ENCODE results near the gene TNFAIP8L2. TPM values are rescaled to one million over a fixed set of nuclear protein-coding genes. Genes with fewer than 3 reads are reported as not detected.
"Not testable (repeated sequence)": the region's sequence is repeated elsewhere in the genome, so short reads cannot be mapped to it uniquely, and the experiment has no call there.

TNFAIP8L2 gene
- total RNA-seq, 1 experiment from 2014 or later, result not detected

DNA sequence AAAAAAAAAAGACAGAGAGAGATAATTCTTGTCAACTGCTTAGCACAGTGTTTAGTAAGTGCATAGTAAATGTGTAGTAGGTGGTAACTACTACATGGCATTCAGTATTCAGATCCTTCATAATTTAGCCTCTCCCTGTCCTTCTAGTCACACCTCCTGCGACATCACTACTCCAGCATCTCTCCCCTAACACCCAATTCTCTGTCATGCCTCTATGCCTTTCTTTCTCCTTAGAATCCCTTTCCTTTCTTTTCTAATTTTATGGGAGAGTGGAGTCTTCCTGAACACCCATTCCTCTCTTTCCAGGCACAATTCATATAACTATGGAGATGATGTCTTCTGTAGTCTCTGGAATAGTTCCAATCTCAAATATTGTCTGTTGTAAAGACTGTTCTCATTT, 37.4 kb downstream of the TNFAIP8L2 start:
- ChIA-PET POLR2A (no interaction called here), CTCF (no interaction called here)
- BruUV-seq (replicated peaks), result no TSS peak
- no peaks in the 10 kb centered on the region for H3K27me3 ChIP-seq (ENCODE audit: control insufficient read depth, insufficient read depth, low read length)
- peaks cover 15% of the 10 kb centered on the region for H3K4me1 ChIP-seq (ENCODE audit: control insufficient read depth, insufficient read depth, low read length)
- peak overlapping the region; percentile 24; the same call in 1 of the 2 replicates for H3K27ac ChIP-seq (ENCODE audit: low read length)
- in situ Hi-C loops (cut with HindIII; ENCODE audit: low pct_unique_long_range_greater_than_20kb, low sequenced_read_pairs), result no loop called here
- no peaks in the 10 kb centered on the region for H3K9me3 ChIP-seq (ENCODE audit: control insufficient read depth, insufficient read depth, low read depth, low read length)
- no peaks in the 10 kb centered on the region; the same call in 1 of the 2 replicates for H3K36me3 ChIP-seq (ENCODE audit: control insufficient read depth, insufficient read depth, low read length)
- H3K4me3 ChIP-seq (ENCODE audit: low read depth in 2 of 2, low read length in 2 of 2), result no peak overlapping the region; a peak in 1 of 4 replicates
- TF ChIP-seq SIN3A (IDR thresholded peaks at IDR 0.05; ENCODE audit: borderline replicate concordance, insufficient read depth, low read depth, low read length), result no peak
- no peak for TF ChIP-seq TCF7L2 (IDR thresholded peaks at IDR 0.05; ENCODE audit: low read depth, low read length)
- intact Hi-C loops (cut with micrococcal nuclease; ENCODE audit: unreplicated experiment), result no loop called here
- no peak for ATAC-seq
- DNase-seq (ENCODE audit: low read depth, low spot score), result no peak

GRCh38 chr1:151194894-151195594, 38.6 kb downstream of the TNFAIP8L2 start:
- ATAC-seq, result peak; percentile 62
- H3K36me3 ChIP-seq (ENCODE audit: control insufficient read depth, insufficient read depth, low read length); in situ Hi-C loops (cut with HindIII; ENCODE audit: low pct_unique_long_range_greater_than_20kb, low sequenced_read_pairs); BruUV-seq (replicated peaks); H3K9me3 ChIP-seq (ENCODE audit: control insufficient read depth, insufficient read depth, low read depth, low read length); H3K27me3 ChIP-seq (ENCODE audit: control insufficient read depth, insufficient read depth, low read length): not testable (repeated sequence)
- CTCF ChIA-PET, result interaction anchor here (0.6 to 1.4 kb wide), 5 partner anchors 12 to 225 kb away, joined by 3 to 14 read pairs (median 6); no protein-coding TSS in a partner anchor
- Histone ChIP-seq H3K27ac (ENCODE audit: low read length) (peak overlapping the region; percentile 97), H3K4me1 (ENCODE audit: control insufficient read depth, insufficient read depth, low read length) (peaks cover 12% of the 10 kb centered on the region; the same call in 1 of the 2 replicates), H3K4me3 (ENCODE audit: low read depth in 2 of 2, low read length in 2 of 2) (peak overlapping the region; percentile 94 to 100)
- POLR2A ChIA-PET, result interaction anchor here (0.6 to 0.8 kb wide), 3 partner anchors 9 to 59 kb away, joined by 3 to 5 read pairs (median 4); partner anchors contain the start of gene PSMD4
- intact Hi-C loops (cut with micrococcal nuclease; ENCODE audit: unreplicated experiment), result loop anchor here (5.0 kb wide), 1 partner anchor 57 kb away; the partner anchor contains the start of gene PSMD4
- peak; percentile 87 for DNase-seq (ENCODE audit: low read depth, low spot score)

- ChIA-PET POLR2A (interaction anchor here (0.8 kb wide), 1 partner anchor 58 kb away, joined by 3 read pairs; the partner anchor contains the start of gene PSMD4), CTCF (interaction anchor here (0.8 to 1.4 kb wide), 2 partner anchors 8 to 56 kb away, joined by 10 to 14 read pairs; no protein-coding TSS in a partner anchor)
- DNase-seq (ENCODE audit: low read depth, low spot score) (peak; percentile 90), ATAC-seq (peak; percentile 67)
- intact Hi-C loops (cut with micrococcal nuclease; ENCODE audit: unreplicated experiment), result loop anchor here (5.0 kb wide), 1 partner anchor 56 kb away; the partner anchor contains the start of gene PSMD4
- no TSS peak for BruUV-seq (replicated peaks)
- H3K27ac ChIP-seq (ENCODE audit: low read length), result peak overlapping the region; percentile 97
- peaks cover 12% of the 10 kb centered on the region; the same call in 1 of the 2 replicates for H3K4me1 ChIP-seq (ENCODE audit: control insufficient read depth, insufficient read depth, low read length)
- in situ Hi-C loops (cut with HindIII; ENCODE audit: low pct_unique_long_range_greater_than_20kb, low sequenced_read_pairs), result no loop called here
- no peaks in the 10 kb centered on the region for H3K27me3 ChIP-seq (ENCODE audit: control insufficient read depth, insufficient read depth, low read length)
- H3K4me3 ChIP-seq (ENCODE audit: low read depth in 2 of 2, low read length in 2 of 2), result peak overlapping the region; percentile 94 to 100
- no peaks in the 10 kb centered on the region; the same call in 1 of the 2 replicates for H3K36me3 ChIP-seq (ENCODE audit: control insufficient read depth, insufficient read depth, low read length)
- no peak for TF ChIP-seq SIN3A (IDR thresholded peaks at IDR 0.05; ENCODE audit: borderline replicate concordance, insufficient read depth, low read depth, low read length)
- no peaks in the 10 kb centered on the region for H3K9me3 ChIP-seq (ENCODE audit: control insufficient read depth, insufficient read depth, low read depth, low read length)
Measured at GRCh38 chr1:151196292-151196800, 39.9 kb downstream of the TNFAIP8L2 start.

DNA sequence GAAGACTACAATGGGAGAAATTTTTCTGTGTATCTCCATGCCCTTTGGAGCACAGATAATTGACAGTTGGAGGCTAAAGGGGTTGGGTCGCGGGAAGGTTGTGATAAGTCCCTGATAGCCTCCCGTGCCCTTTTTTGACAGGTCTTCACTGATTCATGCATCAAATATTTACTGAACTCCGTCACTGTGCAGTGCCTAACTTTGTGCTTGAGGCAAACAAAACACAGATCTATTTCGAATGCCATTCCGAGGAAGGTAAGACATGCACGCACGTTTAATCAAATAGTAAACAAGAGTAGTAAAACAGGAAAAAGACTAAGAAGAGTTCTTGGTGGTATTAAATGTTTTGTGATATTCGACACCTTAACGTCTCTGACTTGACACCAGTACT, 41.4 kb downstream of the TNFAIP8L2 start:
- intact Hi-C loops (cut with micrococcal nuclease; ENCODE audit: unreplicated experiment) (loop anchor here (5.0 kb wide), 1 partner anchor 54 kb away; the partner anchor contains the start of gene PSMD4), in situ Hi-C loops (cut with HindIII; ENCODE audit: low pct_unique_long_range_greater_than_20kb, low sequenced_read_pairs) (no loop called here)
- H3K4me3 ChIP-seq (ENCODE audit: low read depth in 2 of 2, low read length in 2 of 2), result peak overlapping the region; percentile 94 to 100
- ChIA-PET CTCF (no interaction called here), POLR2A (no interaction called here)
- TF ChIP-seq REST (IDR thresholded peaks at IDR 0.05; ENCODE audit: insufficient read depth in 1 of 2, low read depth in 2 of 2, low read length in 1 of 2), result no peak
- TF ChIP-seq POLR2AphosphoS5 (IDR thresholded peaks at IDR 0.05; ENCODE audit: low read depth, low read length), result no peak
- DNase-seq (ENCODE audit: low read depth, low spot score) (no peak), ATAC-seq (peak; percentile 6)
- H3K27ac ChIP-seq (ENCODE audit: low read length), result peak overlapping the region; percentile 97
- peaks cover 12% of the 10 kb centered on the region; the same call in 1 of the 2 replicates for H3K4me1 ChIP-seq (ENCODE audit: control insufficient read depth, insufficient read depth, low read length)
- no TSS peak for BruUV-seq (replicated peaks)
- H3K36me3 ChIP-seq (ENCODE audit: control insufficient read depth, insufficient read depth, low read length), result no peaks in the 10 kb centered on the region; the same call in 1 of the 2 replicates
- H3K27me3 ChIP-seq (ENCODE audit: control insufficient read depth, insufficient read depth, low read length), result no peaks in the 10 kb centered on the region
- no peaks in the 10 kb centered on the region for H3K9me3 ChIP-seq (ENCODE audit: control insufficient read depth, insufficient read depth, low read depth, low read length)
